HepG2 (cell line): ENCODE data around the gene CYP2A6. TPM values are rescaled to one million over a fixed set of nuclear protein-coding genes. Genes with fewer than 3 reads are reported as not detected.
A peak's percentile ranks its signal among the peaks of the same experiment; 100 is the strongest.

ENCODE experiments used
- MEIS2 ChIP-seq: sonication (generic); formaldehyde crosslinking; IDR thresholded peaks from 2 replicates; pipeline ENCODE4 v1.9.0; 2021; ENCODE audit warnings: mild to moderate bottlenecking, missing genetic modification reagents
- MLLT10 ChIP-seq: sonication (generic); formaldehyde crosslinking; IDR thresholded peaks from 2 replicates; pipeline ENCODE4 v1.4.0; 2020; ENCODE audit warnings: missing genetic modification reagents
- SIN3A ChIP-seq: IDR thresholded peaks from 2 replicates; pipeline ENCODE4 v1.6.1; 2011; ENCODE audit warnings: low read depth, mild to moderate bottlenecking, control low read depth, low read length, borderline replicate concordance
- SMAD1 ChIP-seq: sonication (generic); formaldehyde crosslinking; IDR thresholded peaks from 2 replicates; pipeline ENCODE4 v1.4.0; 2020; ENCODE audit warnings: missing genetic modification reagents, low read depth, mild to moderate bottlenecking, borderline replicate concordance
- SYNCRIP ChIP-seq: fragments of 200-400 bp; formaldehyde crosslinking; IDR thresholded peaks from 2 replicates; pipeline ENCODE4 v1.6.1; 2018; ENCODE audit warnings: mild to moderate bottlenecking, low read depth, low read length; ENCODE audit not compliant: insufficient read depth
- U2AF1 ChIP-seq: fragments of 200-400 bp; formaldehyde crosslinking; optimal IDR thresholded peaks from 2 replicates; pipeline ENCODE3; 2017; ENCODE audit warnings: mild to moderate bottlenecking, low read depth, low read length
- ZNF550 ChIP-seq: sonication (generic); formaldehyde crosslinking; IDR thresholded peaks from 2 replicates; pipeline ENCODE4 v1.4.0; 2020; ENCODE audit warnings: mild to moderate bottlenecking, missing genetic modification reagents, borderline replicate concordance
- polyA plus RNA-seq, 8 experiments: library from polyadenylated mRNA; depleted of rRNA in 3 of 8; stranded (reverse) in 7 of 8; unstranded in 1 of 8; fragments of >200 nt; fragmentation: Illumina TruSeq in 4 of 8; extraction: Trizol in 4 of 8; gene quantifications; 2 replicates each; pipeline versions ENCODE4 v1.2.1 to v1.2.3, GENCODE V29; 2011 to 2016; ENCODE audit warnings: low read depth in 4 of 8, missing spikeins in 1 of 8, mixed read lengths in 1 of 8; ENCODE audit not compliant: insufficient read depth in 1 of 8
- total RNA-seq, 5 experiments: library from RNA; depleted of rRNA; stranded (reverse); fragments of >200 nt; fragmentation: Illumina TruSeq; extraction: Trizol; gene quantifications; 2 replicates each; pipeline ENCODE4 v1.2.3, GENCODE V29; 2016; ENCODE audit warnings: low read depth in 1 of 5
- TF ChIP-seq, protein P1 (sequence below): sonication (generic); formaldehyde crosslinking; IDR thresholded peaks from 2 replicates; pipeline ENCODE4 v1.5.0; 2020; ENCODE audit warnings: mild to moderate bottlenecking, missing genetic modification reagents, moderate library complexity
- TF ChIP-seq, protein P2 (sequence below): sonication (generic); formaldehyde crosslinking; IDR thresholded peaks from 2 replicates; pipeline ENCODE4 v1.5.0; 2020; ENCODE audit warnings: missing genetic modification reagents, mild to moderate bottlenecking, borderline replicate concordance
- TF ChIP-seq, protein P3 (sequence below): sonication (generic); formaldehyde crosslinking; IDR thresholded peaks from 2 replicates; pipeline ENCODE4 v1.4.0; 2020; ENCODE audit warnings: missing genetic modification reagents

The CYP2A6 gene
- total and polyA plus RNA-seq, 2 of the 13 experiments (the other 11 are each of a cell fraction or from before 2014, with no cell fraction given): not detected

GRCh38 chr19:40807147-40808020 is 42.9 kb downstream of the CYP2A6 start (continued):
- TF ChIP-seq, protein P1, sequence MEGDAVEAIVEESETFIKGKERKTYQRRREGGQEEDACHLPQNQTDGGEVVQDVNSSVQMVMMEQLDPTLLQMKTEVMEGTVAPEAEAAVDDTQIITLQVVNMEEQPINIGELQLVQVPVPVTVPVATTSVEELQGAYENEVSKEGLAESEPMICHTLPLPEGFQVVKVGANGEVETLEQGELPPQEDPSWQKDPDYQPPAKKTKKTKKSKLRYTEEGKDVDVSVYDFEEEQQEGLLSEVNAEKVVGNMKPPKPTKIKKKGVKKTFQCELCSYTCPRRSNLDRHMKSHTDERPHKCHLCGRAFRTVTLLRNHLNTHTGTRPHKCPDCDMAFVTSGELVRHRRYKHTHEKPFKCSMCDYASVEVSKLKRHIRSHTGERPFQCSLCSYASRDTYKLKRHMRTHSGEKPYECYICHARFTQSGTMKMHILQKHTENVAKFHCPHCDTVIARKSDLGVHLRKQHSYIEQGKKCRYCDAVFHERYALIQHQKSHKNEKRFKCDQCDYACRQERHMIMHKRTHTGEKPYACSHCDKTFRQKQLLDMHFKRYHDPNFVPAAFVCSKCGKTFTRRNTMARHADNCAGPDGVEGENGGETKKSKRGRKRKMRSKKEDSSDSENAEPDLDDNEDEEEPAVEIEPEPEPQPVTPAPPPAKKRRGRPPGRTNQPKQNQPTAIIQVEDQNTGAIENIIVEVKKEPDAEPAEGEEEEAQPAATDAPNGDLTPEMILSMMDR (CRISPR knock-in tag): peak; percentile 62
- TF ChIP-seq, protein P2, sequence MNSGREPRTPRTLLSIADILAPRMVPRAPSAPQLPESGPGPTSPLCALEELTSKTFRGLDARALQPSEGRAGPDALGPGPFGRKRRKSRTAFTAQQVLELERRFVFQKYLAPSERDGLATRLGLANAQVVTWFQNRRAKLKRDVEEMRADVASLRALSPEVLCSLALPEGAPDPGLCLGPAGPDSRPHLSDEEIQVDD (CRISPR knock-in tag): no peak
- TF ChIP-seq SMAD1 (no peak), MLLT10 (CRISPR knock-in tag) (no peak), SIN3A (0 out of 2 replicates have a peak, but pooled peaks have one; percentile 1), MEIS2 (CRISPR knock-in tag) (no peak), SYNCRIP (no peak), ZNF550 (no peak), U2AF1 (no peak)
- TF ChIP-seq, protein P3, sequence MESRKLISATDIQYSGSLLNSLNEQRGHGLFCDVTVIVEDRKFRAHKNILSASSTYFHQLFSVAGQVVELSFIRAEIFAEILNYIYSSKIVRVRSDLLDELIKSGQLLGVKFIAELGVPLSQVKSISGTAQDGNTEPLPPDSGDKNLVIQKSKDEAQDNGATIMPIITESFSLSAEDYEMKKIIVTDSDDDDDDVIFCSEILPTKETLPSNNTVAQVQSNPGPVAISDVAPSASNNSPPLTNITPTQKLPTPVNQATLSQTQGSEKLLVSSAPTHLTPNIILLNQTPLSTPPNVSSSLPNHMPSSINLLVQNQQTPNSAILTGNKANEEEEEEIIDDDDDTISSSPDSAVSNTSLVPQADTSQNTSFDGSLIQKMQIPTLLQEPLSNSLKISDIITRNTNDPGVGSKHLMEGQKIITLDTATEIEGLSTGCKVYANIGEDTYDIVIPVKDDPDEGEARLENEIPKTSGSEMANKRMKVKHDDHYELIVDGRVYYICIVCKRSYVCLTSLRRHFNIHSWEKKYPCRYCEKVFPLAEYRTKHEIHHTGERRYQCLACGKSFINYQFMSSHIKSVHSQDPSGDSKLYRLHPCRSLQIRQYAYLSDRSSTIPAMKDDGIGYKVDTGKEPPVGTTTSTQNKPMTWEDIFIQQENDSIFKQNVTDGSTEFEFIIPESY (CRISPR knock-in tag): peak; percentile 92
